NCI-H1417 treated with DMSO at 0.1 percent for 48 hours (cell line): ENCODE data around the gene KCNK15.

Experiments
- DNase-seq: peaks from one replicate; lab custom pipeline; 2025; lab: John Stamatoyannopoulos, UW

The KCNK15 gene

DNA sequence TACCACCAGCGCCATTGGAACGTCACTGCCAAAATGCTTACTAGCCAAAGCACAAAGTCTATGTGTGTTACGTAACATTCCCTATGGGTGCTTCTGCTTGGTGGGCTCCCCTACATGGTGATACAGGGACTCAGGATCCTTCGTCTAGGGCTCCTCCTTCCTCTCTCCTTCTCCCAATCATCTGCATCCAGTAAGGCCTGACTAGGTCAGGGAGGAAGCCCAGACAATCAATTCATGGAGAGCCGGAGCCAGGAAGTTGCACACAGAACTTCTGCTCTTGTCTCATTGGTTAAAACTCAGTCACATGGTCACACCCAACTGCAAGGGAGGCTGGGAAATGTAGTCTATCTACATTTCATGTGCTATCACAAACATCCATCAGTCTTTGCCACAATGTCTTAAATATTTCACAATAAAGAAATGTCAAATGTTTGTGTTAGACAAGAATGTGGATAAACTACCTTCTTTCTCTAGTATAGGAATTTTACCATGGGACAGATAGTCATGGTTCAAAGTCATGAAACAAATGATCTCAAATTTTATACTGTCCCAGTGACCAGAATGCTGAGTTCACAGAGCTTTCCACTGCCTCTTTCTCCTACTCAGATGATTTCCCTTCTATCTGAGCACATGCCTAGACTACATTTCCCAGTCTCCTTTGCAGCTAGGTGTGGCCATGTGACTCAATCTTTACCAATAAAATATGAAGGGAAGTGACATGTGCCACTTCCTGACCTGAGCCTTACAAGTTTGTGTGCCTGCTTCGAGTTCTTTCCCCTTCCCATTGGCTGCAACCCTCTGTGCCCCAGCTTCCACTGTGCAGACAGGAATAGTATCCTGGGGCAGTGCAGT is 9.3 kb upstream of the KCNK15 start:
- DNase-seq, result no peak

DNA sequence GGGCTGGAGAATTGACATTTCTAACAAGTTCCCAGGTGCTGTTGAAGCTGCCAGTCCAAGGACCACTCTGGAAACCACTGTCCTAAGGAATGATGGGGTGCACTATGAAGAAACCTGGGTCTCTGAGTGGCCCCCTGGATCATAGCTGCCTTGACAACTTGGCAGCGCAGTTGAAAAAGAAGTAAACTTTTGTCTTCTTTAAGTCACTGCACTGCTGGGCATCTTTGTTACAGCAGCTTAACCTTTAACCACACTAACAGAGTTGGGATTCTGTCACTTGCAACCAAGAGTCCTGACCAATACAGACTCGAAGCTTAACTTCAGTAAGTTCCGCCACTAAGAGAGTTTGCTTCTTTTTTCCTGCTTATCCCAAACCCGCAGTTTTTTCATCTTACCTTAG is 8.5 kb upstream of the KCNK15 start:
- DNase-seq, result no peak

DNA sequence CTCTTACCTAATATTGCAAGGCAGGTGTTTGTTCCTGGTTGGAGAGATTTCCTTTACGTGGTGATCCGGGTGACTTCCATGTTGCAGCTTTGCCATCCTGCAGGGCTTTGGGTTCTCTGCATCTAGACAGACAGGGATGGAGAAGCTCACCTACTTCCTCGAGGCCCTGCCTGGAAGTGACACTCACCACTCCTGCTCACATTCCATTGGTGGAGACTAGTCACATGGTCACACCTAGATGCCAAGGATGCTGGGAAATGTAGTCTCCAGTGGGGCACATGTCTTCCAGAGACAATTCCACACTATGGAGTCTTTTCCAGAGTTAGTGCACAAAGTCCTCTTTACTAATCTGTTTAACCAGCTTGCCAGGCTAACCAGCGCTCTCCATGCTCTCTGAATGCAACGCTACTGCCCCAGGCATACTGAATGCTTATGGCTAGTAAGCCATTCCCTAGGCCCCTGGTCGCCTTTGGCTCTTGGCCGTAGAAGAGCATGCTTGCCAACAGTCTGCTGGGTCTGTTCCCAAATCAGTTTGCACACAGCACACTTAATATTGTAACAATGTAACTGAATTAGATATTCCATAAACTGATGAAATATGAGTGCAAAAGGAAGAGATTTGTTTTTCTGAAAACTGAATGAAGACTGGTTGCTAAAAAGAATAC is 6.7 kb upstream of the KCNK15 start:
- DNase-seq, result no peak

DNA sequence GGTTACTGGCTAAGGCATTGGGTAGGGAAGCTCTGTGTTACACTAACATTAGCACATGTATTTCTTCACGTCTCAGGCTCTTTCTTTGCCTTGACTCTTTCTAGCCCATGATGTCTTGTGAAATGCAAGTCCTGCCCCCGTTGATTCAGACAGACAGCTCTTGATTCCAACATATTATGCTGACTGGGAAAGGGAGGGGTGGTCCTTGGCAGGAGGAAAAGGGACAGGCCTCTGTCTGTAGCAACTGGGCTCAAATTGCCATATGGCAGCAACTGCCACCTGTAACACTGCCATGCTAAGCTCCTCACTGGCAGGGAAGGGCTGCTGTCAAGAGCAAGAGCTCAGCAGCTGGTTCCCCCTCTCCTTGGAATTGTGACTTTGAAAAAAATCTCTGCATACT is 5.7 kb upstream of the KCNK15 start:
- no peak for DNase-seq

DNA sequence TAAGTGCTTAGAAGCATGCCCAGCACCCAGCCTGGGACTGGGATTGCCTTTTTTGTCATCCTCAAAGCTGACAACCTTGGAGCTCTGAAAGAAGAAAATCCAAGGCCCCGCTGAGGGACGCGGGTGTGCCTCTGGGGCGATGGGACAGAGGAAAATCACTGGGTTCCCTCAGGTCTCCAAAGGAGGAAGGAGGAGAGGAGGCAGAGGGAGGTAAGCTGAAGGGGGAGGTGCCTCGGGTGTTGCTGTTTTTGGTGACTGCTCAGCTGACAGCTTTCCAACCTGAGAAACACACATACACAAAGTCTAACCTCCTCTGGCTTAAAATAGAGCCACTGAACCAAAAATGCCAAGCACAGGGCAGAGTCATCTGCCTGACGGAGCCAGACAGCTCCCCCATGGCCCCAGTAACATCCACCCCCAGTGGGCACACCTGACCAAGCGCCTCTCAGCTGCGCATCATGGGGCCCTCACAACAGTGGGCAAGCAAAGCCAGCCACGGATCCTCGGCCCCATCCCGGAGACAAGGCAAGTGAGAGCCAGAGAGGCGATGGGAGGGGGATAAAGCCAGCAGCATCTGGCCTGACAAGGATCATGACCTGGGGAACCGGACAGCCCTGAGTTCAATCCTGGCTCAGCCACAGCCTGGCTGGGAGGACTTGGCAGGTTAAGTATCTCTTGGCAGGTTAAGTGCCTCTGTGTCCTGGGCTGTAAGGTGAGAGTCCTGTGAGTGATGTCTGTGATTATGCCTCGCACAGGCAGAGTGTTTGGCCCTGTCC is 3.2 kb upstream of the KCNK15 start:
- DNase-seq, result no peak

DNA sequence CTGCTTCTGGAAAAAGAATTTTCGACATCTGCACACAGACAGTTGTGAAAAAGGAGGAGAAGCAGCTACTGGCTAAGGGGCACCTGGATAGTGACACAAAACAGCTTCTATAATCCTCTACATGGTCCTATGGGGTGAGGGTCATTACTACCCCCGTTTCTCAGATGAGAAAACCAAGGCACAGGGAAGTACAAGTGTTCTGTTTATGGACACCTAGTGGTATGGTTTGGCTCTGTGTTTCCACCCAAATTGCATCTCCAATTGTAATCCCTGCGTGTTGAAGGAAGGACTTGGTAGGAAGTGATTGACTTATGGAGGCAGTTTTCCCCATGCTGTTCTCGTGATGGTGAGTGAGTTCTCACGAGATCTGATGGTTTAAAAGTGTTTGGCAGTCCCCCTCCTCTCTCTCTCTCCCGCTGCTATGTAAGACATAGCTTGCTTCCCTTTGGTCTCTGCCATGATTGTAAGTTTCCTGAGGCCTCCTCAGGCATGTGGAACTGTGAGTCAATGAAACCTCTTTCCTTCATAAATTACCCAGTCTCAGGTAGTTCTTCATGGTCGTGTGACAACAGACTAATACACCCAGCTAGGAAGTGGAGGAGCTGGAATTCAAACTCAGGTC is 2.5 kb upstream of the KCNK15 start:
- no peak for DNase-seq

DNA sequence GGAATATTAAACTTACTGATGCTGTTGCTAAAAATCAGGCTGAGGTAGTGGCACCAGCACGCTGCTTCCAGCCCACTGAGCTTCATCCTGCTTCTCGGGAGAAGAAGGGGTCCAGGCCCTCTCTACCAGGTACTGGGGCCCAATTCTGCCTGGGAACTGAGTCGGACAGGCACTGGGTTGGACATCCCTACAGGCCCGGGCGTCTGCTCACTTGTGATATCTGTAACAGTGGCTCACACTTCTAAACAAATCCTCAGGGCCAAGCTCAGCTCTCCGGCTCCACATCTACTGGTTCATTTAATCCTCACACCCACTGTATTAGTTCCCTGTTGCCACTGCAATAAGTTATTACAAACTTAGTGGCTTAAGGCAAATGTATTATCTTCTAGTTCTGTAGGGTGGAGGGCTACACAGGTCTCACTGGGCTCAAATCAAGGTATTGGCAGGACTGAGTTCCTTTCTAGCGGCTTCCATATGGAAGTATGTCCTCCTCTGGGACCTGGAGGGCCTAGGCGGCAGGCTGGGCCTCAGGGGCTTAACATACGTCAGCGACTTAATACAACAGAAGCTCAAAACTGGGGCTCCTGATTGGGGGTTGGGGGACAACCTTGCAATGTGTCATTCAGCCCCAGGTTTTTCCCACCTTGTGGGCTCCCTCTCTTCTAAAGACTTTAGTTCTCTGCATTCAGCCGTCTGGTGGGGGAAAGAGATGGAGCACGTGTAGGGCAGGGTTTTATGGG is 1.6 kb upstream of the KCNK15 start:
- no peak for DNase-seq

DNA sequence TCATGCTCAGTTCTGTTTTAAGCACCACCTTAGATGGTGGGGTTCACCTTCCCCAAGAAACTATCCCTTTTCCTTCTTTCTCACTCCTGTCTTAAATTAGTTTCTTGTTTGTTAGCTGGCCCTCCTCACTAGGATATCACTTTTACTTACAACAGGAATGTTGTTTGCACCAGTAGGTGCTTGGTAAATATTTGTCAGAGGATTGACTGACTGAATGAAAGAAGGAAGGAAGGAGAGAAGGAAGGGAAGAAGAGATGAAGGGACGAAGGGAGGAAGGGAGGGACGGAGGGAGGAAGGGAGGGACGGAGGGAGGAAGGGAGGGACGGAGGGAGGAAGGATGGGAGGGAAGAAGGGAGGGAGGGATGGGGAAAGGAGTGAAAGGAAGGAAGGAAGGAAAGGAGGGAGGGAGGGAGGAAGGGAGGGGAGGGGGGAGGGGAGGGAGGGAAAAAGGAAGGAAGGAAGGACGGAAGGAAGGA is 505 bp upstream of the KCNK15 start:
- no peak for DNase-seq

DNA sequence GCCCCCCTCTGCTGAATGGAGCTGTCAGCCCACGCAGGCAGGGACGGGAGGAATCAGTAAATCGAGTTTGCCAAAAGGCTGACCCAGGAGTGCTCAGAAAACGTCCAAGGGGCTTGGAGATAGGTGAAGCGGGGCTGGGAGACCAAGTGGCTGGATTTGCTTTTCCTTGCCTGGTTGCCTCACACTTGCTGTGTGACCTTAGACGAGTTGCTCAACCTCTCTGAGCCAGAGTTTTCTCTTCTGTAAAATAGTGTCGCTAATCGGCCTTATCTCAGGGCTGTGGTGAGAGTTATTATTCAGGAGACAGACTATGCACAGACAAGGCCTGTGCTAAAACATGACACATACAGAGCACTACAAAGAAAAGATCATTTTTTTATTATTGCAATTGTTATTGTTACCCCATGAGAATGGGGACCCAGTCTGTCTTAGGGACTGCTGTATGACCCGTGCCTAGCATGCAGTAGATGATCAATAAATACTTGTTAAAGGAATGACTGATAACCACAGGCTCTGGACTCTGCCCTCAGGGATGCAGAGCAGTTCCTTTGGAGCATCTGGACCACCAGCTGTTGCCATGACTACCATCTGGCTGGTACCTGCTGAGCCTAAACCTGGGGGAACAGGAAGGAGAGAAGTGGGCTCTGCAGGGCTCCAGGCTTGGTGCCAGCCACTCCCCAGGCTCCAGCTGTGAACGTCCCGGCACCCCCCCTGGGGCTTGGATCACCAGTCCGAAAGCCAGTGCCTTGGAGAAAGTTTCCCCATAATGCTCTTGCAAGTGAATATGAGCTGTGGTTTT is 901 bp downstream of the KCNK15 start:
- DNase-seq, result peak; percentile 97

DNA sequence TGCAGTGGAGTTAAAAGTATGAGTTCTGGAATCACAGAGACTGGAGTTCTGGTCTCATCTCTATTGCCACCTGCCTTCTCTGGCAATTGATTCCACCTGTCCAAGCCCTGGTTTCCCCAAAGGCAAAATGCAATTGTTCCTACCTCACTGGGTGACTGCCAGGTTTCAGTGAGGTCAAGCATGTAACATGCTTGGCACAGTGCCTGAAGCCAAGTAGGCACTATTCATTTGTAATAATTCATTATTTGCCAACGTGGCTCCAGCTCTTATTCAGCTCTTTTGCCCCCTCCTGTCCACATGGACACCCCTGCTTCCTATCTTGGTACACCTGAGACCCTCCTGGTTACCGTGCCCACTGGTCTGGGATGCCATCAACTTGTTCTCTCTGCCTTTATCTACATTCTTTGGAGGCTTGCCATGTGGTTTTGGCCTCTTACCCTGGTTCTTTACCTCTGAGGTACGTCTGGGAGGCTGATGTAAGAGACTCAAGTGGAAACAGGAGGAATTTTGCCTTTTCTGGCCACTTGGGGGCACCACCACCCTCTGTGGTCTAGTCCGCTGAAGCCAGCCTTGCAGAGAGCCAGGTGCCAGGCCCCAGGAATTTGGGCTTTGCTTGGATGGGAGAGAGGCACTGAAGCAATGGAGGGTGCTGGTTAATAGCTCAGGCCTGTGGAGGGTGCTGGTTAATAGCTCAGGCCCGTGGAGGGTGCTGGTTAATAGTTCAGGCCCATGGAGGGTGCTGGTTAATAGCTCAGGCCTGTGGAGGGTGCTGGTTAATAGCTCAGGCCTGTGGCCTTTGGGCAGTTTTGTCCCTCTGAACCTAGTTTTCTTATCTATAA is 1.7 kb downstream of the KCNK15 start:
- peak; percentile 97 for DNase-seq

DNA sequence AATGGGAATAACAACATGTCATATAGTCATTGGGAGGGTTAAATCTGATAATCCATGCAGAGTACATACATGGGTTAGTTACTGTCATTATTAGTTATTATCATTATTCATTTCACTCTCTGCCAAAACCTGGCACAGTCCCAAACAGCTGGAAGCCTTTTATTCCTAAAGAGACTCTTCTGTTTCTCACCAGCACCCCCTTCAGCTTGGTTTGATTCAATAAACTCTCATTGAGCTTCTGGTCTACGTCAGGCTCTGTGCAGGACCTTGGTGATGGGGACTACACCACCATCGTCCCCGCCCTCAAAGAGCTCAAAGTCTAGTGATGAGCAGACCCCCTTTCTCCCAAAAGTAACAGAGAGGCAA is 2.3 kb downstream of the KCNK15 start:
- peak; percentile 39 for DNase-seq

DNA sequence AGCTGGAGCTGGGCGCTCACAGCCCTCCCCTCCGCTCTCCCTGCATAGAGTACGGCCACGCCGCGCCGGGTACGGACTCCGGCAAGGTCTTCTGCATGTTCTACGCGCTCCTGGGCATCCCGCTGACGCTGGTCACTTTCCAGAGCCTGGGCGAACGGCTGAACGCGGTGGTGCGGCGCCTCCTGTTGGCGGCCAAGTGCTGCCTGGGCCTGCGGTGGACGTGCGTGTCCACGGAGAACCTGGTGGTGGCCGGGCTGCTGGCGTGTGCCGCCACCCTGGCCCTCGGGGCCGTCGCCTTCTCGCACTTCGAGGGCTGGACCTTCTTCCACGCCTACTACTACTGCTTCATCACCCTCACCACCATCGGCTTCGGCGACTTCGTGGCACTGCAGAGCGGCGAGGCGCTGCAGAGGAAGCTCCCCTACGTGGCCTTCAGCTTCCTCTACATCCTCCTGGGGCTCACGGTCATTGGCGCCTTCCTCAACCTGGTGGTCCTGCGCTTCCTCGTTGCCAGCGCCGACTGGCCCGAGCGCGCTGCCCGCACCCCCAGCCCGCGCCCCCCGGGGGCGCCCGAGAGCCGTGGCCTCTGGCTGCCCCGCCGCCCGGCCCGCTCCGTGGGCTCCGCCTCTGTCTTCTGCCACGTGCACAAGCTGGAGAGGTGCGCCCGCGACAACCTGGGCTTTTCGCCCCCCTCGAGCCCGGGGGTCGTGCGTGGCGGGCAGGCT is 4.6 kb downstream of the KCNK15 start:
- DNase-seq, result no peak

DNA sequence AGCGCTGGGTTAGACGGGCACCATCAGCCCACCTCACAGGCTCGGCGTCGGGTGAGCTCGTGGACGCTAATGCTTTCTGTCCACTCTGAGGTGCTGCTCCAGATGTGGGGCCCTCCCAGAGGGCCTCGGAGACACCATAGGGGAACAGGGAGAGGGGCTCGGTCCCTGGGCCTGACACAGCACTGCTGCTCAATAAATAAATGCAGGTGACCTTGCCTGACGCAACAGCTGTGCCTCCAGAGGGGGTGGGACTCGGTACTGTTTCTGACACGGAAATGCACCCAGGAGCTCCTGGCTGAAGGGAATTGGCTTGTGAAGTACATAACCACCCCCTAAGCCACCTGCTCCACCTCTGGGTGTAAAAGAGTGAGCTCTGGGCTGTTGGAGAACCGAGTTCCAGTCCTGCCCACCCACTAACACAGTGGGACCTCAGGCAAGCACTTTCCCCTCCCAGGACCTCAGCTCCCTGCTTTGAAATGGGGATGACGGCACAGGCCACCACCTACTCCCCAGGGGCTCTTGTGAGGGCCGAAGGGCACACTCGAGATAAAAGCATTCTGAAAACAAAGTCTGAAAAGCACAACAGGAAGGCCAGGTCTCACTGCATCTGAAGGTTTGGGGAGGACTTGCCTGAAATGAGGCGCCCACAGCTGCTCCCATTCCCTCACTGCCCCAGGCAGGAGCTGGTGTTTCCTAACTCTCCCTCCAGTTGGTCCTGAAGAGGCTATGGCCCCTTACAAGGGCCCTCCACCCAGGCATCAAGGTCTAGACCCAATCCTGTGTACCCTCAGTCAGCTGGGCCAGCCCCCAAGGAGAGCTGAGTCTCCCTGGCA is 6.7 kb downstream of the KCNK15 start:
- DNase-seq, result no peak

DNA sequence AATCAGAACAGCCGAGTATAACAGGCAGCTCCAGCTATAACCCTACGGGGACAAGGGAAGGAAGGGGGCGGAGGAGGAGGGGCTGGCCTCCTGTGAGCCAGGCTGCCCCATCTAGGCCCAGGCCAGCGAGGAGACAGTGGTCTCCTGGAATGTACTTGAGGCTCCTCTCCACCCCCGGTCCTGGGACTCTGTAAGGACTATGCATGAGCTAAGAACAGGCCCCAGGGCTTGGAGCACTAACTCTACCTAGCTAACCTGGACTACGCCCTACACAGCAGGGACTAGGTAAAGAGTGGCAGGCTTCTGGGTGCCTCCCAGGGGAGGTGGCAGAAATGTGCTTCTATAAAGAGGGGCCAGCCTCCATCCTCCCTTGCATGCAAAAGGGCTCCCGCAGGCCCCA is 8.9 kb downstream of the KCNK15 start:
- DNase-seq, result no peak

DNA sequence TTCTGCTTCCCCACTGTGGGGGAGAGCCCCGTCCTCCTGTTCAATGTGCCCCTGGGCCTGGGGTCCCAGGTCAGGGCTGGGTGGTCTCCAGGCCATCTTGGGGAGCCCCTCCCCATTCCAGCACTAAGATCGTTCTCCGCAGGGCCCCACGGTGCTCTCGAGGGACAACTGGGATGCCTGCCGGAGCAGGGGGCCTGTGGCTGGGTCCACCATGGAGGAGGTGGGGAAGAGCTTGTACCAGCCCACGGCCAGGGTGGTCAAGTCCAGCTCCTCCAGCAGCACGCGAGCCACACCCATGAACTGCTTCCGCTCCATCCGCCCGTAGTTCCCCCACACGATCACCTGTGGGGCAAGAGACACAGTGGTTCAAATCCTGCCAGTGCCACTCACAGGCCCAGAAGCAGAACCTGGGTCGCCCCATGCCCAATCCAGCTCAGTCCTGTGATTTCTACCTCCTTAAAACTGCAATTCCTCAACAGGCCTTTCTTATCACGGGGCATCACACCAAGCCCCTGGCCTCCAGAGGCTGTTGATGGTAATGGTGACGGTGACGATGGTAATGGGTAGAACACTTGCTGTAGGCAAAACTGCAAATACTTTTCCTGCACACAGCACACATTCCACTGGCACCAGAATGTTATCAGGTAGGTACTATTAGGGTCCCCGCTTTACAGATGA is 10.5 kb downstream of the KCNK15 start:
- DNase-seq, result no peak

DNA sequence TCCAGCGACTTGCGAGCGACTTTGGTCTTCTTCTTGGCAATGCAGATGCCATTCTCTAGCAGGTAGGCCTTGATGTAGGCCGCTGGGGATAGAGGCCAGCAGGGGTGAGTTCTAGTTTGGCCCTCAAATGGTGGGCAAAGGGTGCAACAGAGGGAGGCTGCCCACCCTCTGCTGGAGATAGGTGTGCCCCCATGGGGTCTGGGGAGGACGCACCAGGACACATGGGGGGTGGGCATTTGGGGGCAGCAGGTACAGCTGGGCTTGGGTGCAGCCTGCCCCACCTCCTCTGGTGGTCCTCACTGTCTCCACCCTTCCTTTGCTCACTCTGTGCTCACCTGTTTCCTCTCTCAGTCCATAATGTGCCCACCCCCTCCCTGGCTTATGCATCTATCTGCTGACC is 11.3 kb downstream of the KCNK15 start:
- DNase-seq, result no peak

DNA sequence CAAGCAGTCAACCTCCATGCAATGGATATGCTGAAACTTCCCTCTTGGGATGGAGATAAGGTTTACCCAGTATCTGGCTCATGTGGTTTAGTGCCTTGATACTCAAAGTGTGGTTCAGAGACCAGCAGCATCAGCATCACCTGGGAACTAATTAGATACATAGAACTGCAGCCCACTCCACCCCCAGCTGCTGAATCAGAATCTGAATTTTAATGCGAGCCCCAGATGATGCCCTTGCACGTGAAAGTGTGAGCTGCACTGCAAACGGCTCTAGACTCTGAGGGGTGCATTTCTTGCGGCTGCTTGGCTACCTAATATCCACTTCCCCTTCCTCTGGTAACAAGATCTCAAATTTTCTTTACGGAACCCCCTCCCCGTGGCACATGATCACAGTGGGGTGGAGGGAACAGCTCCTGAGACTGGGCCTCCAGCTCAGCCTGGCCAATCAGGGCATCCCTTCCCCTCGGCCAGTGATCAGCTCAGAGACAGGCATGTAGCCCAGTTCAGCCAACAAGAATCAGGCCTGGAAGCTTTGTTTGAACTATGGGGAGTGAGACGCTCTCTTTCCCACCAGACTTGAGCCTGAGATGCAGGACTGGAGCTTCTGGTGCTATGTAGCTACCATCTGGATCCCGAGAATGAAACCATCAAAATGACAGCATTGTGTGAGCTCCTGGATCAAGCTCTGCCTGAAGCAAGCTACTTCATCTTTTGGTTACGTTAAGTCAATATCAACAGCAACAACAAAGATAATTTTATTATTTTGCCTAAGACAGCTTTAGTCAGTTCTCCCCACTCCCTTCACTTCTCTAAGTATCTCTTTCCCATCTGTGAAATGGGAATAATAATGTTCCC is 12.8 kb downstream of the KCNK15 start:
- no peak for DNase-seq
